Subcutaneous abdominal adipose tissue (tissue), 5 donors: ENCODE data around the gene RAE1.
"Not testable (repeated sequence)": the region's sequence is repeated elsewhere in the genome, so short reads cannot be mapped to it uniquely, and the experiment has no call there.

Experiments
- H3K27ac ChIP-seq: one replicate; pipeline ENCODE4 v1.7.0; 2013; ENCODE audit warnings: low read depth, mild to moderate bottlenecking, inconsistent platforms, low read length, moderate library complexity
- H3K27me3 ChIP-seq, 5 donors: one replicate each; pipeline ENCODE4 v1.7.0; 2013; ENCODE audit warnings: low read length in 5 of 5, inconsistent platforms in 1 of 5; ENCODE audit not compliant: control insufficient read depth in 5 of 5, insufficient read depth in 4 of 5
- H3K36me3 ChIP-seq, 5 donors: one replicate each; pipeline ENCODE4 v1.7.0; 2013; ENCODE audit warnings: low read length in 5 of 5; ENCODE audit not compliant: control insufficient read depth in 5 of 5, insufficient read depth in 5 of 5
- H3K4me1 ChIP-seq, 5 donors: one replicate each; pipeline ENCODE4 v1.7.0; 2013; ENCODE audit warnings: low read length in 5 of 5, mild to moderate bottlenecking in 3 of 5, moderate library complexity in 1 of 5; ENCODE audit not compliant: control insufficient read depth in 5 of 5, insufficient read depth in 5 of 5
- H3K4me3 ChIP-seq, 5 donors: one replicate each; pipeline ENCODE4 v1.7.0; 2013; ENCODE audit warnings: low read length in 5 of 5, low read depth in 1 of 5
- H3K9ac ChIP-seq, 5 donors: one replicate each; pipeline ENCODE4 v1.7.0; 2013; ENCODE audit warnings: low read length in 5 of 5, mild to moderate bottlenecking in 4 of 5, moderate library complexity in 3 of 5
- H3K9me3 ChIP-seq, 5 donors: one replicate each; pipeline ENCODE4 v1.7.0; 2013; ENCODE audit warnings: low read length in 5 of 5; ENCODE audit not compliant: control insufficient read depth in 5 of 5
- donor health status: healthy.
- donor health status: healthy.
- donor health status: healthy.
- donor health status: healthy.
- donor health status: healthy.

Gene RAE1

GRCh38 chr20:57347393-57347792 lies 3.7 kb upstream of the RAE1 start:
- no peaks in the 10 kb centered on the region for H3K36me3 ChIP-seq

GRCh38 chr20:57348200-57348921 lies 2.7 kb upstream of the RAE1 start:
- H3K27ac ChIP-seq, H3K9ac ChIP-seq, H3K36me3 ChIP-seq, H3K4me3 ChIP-seq, H3K27me3 ChIP-seq, H3K9me3 ChIP-seq: not testable (repeated sequence)
- H3K4me1 ChIP-seq, result peaks cover 6 to 17% (median 14%) of the 10 kb centered on the region in 5 donors

More at GRCh38 chr20:57347393-57347792, 3.7 kb upstream of the RAE1 start:
- H3K9ac ChIP-seq, result no peak overlapping the region
- peaks cover 5 to 12% (median 11%) of the 10 kb centered on the region in 5 donors for H3K4me1 ChIP-seq
- no peak overlapping the region for H3K27ac ChIP-seq
- H3K27me3 ChIP-seq, result peaks cover 0 to 2% (median 0%) of the 10 kb centered on the region in 5 donors
- H3K4me3 ChIP-seq, result no peak overlapping the region
- H3K9me3 ChIP-seq, result no peaks in the 10 kb centered on the region

GRCh38 chr20:57348922-57349574 lies 2.0 kb upstream of the RAE1 start:
- not testable (repeated sequence) for H3K27ac ChIP-seq, H3K27me3 ChIP-seq, H3K4me3 ChIP-seq, H3K9me3 ChIP-seq, H3K9ac ChIP-seq
- peaks cover 3 to 12% (median 6%) of the 10 kb centered on the region in 5 donors for H3K36me3 ChIP-seq
- peaks cover 6 to 17% (median 14%) of the 10 kb centered on the region in 5 donors for H3K4me1 ChIP-seq

GRCh38 chr20:57350081-57350710 lies 859 bp upstream of the RAE1 start:
- H3K36me3 ChIP-seq, result peaks cover 4 to 23% (median 8%) of the 10 kb centered on the region in 5 donors
- peaks cover 6 to 17% (median 14%) of the 10 kb centered on the region in 5 donors for H3K4me1 ChIP-seq
- H3K27me3 ChIP-seq, result peaks cover 0 to 2% (median 0%) of the 10 kb centered on the region in 5 donors
- H3K27ac ChIP-seq, result no peak overlapping the region
- no peaks in the 10 kb centered on the region for H3K9me3 ChIP-seq
- no peak overlapping the region for H3K9ac ChIP-seq
- H3K4me3 ChIP-seq, result no peak overlapping the region

- H3K27ac ChIP-seq, H3K27me3 ChIP-seq, H3K9me3 ChIP-seq: not testable (repeated sequence)
- Histone ChIP-seq H3K4me3 (peak overlapping the region in 4 of 5 donors; percentile 86 to 99 (median 95)), H3K9ac (peak overlapping the region in 1 of 5 donors; percentile 97), H3K4me1 (peaks cover 6 to 17% (median 14%) of the 10 kb centered on the region in 5 donors), H3K36me3 (peaks cover 4 to 28% (median 8%) of the 10 kb centered on the region in 5 donors)
Measured at GRCh38 chr20:57350726-57351041, 371 bp upstream of the RAE1 start.

GRCh38 chr20:57352305-57352704 lies 1.2 kb downstream of the RAE1 start:
- H3K36me3 ChIP-seq, result peaks cover 4 to 30% (median 8%) of the 10 kb centered on the region in 5 donors
- H3K27me3 ChIP-seq, result peaks cover 0 to 2% (median 0%) of the 10 kb centered on the region in 5 donors
- H3K4me3 ChIP-seq, result peak overlapping the region in 3 of 5 donors; percentile 92 to 99 (median 98)
- peaks cover 6 to 17% (median 14%) of the 10 kb centered on the region in 5 donors for H3K4me1 ChIP-seq
- H3K9ac ChIP-seq, result peak overlapping the region in 4 of 5 donors; percentile 26 to 99 (median 82)
- no peaks in the 10 kb centered on the region for H3K9me3 ChIP-seq
- H3K27ac ChIP-seq, result no peak overlapping the region

- H3K27ac ChIP-seq, result no peak overlapping the region
- no peak overlapping the region for H3K9ac ChIP-seq
Measured at GRCh38 chr20:57353351-57353750, 2.3 kb downstream of the RAE1 start.

GRCh38 chr20:57361517-57361916 lies 10.5 kb downstream of the RAE1 start:
- Histone ChIP-seq H3K4me3 (no peak overlapping the region), H3K9me3 (no peaks in the 10 kb centered on the region), H3K27me3 (no peaks in the 10 kb centered on the region), H3K4me1 (no peaks in the 10 kb centered on the region), H3K36me3 (peaks cover 9 to 44% (median 36%) of the 10 kb centered on the region in 5 donors), H3K9ac (no peak overlapping the region), H3K27ac (no peak overlapping the region)

More at GRCh38 chr20:57353351-57353750, 2.3 kb downstream of the RAE1 start:
- no peaks in the 10 kb centered on the region for H3K27me3 ChIP-seq
- H3K4me3 ChIP-seq, result no peak overlapping the region
- peaks cover 6 to 17% (median 14%) of the 10 kb centered on the region in 5 donors for H3K4me1 ChIP-seq
- no peaks in the 10 kb centered on the region for H3K9me3 ChIP-seq
- H3K36me3 ChIP-seq, result peaks cover 4 to 30% (median 8%) of the 10 kb centered on the region in 5 donors

GRCh38 chr20:57364451-57364850 lies 13.4 kb downstream of the RAE1 start:
- no peak overlapping the region for H3K9ac ChIP-seq
- H3K9me3 ChIP-seq, result no peaks in the 10 kb centered on the region
- H3K36me3 ChIP-seq, result peaks cover 30 to 72% (median 64%) of the 10 kb centered on the region in 5 donors
- H3K27ac ChIP-seq, result no peak overlapping the region
- H3K4me3 ChIP-seq, result no peak overlapping the region
- no peaks in the 10 kb centered on the region for H3K27me3 ChIP-seq
- H3K4me1 ChIP-seq, result no peaks in the 10 kb centered on the region

- H3K36me3 ChIP-seq, result peaks cover 49 to 94% (median 91%) of the 10 kb centered on the region in 5 donors
- H3K4me3 ChIP-seq, result no peak overlapping the region
- H3K9ac ChIP-seq, result no peak overlapping the region
- H3K9me3 ChIP-seq, result no peaks in the 10 kb centered on the region
- H3K27me3 ChIP-seq, result no peaks in the 10 kb centered on the region
- no peak overlapping the region for H3K27ac ChIP-seq
- H3K4me1 ChIP-seq, result peaks cover 1 to 7% (median 6%) of the 10 kb centered on the region in 5 donors
Measured at GRCh38 chr20:57369596-57369995, 18.5 kb downstream of the RAE1 start.
